Measurements from ENCODE around the gene KRT4.
"Not testable (repeated sequence)": the region's sequence is repeated elsewhere in the genome, so short reads cannot be mapped to it uniquely, and the experiment has no call there.

- TF ChIP-seq POLR2A (IDR thresholded peaks at IDR 0.05; ENCODE audit: low read depth, low read length); POLR2AphosphoS5 (IDR thresholded peaks at IDR 0.05; ENCODE audit: low read depth, low read length); TAF1 (IDR thresholded peaks at IDR 0.05; ENCODE audit: borderline replicate concordance, low read depth, low read length): not testable (repeated sequence)
Observed at GRCh38 chr12:52795332-52795674, 18.6 kb downstream of the KRT4 start.

All from GM12892 (cell line).